ENCODE measurements around the gene TRPM1. TPM values are rescaled to one million over a fixed set of nuclear protein-coding genes. Genes with fewer than 3 reads are reported as not detected.

Gene TRPM1
- total RNA-seq, 6 donors from 2014 or later = not detected

- Histone ChIP-seq H3K36me3 (no peaks in the 10 kb centered on the region), H3K4me3 (no peak overlapping the region), H3K4me1 (peaks cover 6 to 14% (median 8%) of the 10 kb centered on the region in 4 donors), H3K9me3 (no peaks in the 10 kb centered on the region), H3K27me3 (no peaks in the 10 kb centered on the region), H3K27ac (no peak overlapping the region)
- TF ChIP-seq POLR2A (IDR thresholded peaks at IDR 0.05) = no peak
- TF ChIP-seq, protein P1, sequence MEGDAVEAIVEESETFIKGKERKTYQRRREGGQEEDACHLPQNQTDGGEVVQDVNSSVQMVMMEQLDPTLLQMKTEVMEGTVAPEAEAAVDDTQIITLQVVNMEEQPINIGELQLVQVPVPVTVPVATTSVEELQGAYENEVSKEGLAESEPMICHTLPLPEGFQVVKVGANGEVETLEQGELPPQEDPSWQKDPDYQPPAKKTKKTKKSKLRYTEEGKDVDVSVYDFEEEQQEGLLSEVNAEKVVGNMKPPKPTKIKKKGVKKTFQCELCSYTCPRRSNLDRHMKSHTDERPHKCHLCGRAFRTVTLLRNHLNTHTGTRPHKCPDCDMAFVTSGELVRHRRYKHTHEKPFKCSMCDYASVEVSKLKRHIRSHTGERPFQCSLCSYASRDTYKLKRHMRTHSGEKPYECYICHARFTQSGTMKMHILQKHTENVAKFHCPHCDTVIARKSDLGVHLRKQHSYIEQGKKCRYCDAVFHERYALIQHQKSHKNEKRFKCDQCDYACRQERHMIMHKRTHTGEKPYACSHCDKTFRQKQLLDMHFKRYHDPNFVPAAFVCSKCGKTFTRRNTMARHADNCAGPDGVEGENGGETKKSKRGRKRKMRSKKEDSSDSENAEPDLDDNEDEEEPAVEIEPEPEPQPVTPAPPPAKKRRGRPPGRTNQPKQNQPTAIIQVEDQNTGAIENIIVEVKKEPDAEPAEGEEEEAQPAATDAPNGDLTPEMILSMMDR (IDR thresholded peaks at IDR 0.05) = no peak
- TF ChIP-seq EP300 (IDR thresholded peaks at IDR 0.05) = no peak
- TF ChIP-seq POLR2AphosphoS5 (IDR thresholded peaks at IDR 0.05) = no peak
- DNase-seq (no peak), ATAC-seq (ENCODE audit: low FRiP score in 2 of 2) (no peak)
- 86 to 88% methylated on average over 3 of the region's 3 CpGs for WGBS, 2 donors
Observed at GRCh38 chr15:31019986-31020385, 81.5 kb downstream of the TRPM1 start.

DNA sequence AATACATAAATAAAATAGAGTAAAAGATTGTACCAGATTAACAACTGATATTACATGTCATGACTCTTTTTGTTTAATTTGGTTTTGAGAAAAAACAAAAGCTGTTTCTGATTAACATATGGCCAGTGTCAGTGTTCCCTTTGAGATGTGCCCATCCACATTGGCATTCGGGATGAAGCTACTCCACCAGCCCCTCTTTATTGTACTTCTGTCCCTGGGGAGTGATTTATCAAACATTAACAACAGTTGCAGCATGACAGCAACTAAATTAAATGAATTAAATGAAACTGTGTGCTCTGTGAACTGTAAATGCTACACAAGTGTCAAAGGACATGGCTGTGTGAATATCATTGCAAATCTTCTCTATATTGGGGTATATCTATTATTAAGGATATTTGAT is 84.2 kb downstream of the TRPM1 start:
- Histone ChIP-seq H3K27me3 (no peaks in the 10 kb centered on the region), H3K27ac (no peak overlapping the region), H3K4me3 (no peak overlapping the region), H3K9me3 (peaks cover 0 to 9% (median 6%) of the 10 kb centered on the region in 4 donors), H3K4me1 (peaks cover 0 to 4% (median 0%) of the 10 kb centered on the region in 4 donors), H3K36me3 (no peaks in the 10 kb centered on the region)
- WGBS, 2 donors = 82 to 93% methylated on average over 1 of the region's 1 CpG
- no peak for DNase-seq
- ATAC-seq (ENCODE audit: low FRiP score in 2 of 2) = no peak
- no peak for TF ChIP-seq EP300 (IDR thresholded peaks at IDR 0.05)
- no peak for TF ChIP-seq POLR2A (IDR thresholded peaks at IDR 0.05)
- TF ChIP-seq POLR2AphosphoS5 (IDR thresholded peaks at IDR 0.05) = no peak
- TF ChIP-seq, protein P1 (IDR thresholded peaks at IDR 0.05) = no peak

DNA sequence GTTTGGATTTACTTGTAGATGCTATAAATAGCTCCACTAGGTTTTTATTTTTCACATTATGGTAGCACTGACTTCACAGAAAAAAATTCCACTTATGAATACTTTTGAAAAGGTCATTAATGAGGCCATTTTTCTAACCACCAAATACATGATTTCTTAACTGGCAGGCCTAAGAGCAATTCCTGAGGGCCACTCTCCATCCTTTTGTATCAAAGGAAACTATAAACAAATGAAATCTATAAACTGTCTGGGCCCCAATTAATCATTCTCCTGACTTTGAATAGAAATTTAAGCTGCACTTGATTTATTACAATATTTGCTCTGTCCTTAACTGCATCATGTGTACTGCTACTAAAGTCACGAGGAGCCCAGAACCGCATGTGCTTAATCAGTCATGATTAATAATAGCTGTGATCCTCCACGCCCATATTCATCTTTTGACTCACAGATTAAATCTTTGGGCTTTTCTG is 85.0 kb downstream of the TRPM1 start:
- H3K27ac ChIP-seq = no peak overlapping the region
- peaks cover 3 to 13% (median 11%) of the 10 kb centered on the region in 4 donors for H3K9me3 ChIP-seq
- 41 to 43% methylated on average over 3 of the region's 3 CpGs for WGBS, 2 donors
- peaks cover 0 to 4% (median 0%) of the 10 kb centered on the region in 4 donors for H3K4me1 ChIP-seq
- no peak for DNase-seq
- no peaks in the 10 kb centered on the region for H3K36me3 ChIP-seq
- peak in 1 of 2 donors; percentile 74 for ATAC-seq (ENCODE audit: low FRiP score in 2 of 2)
- H3K4me3 ChIP-seq = no peak overlapping the region
- no peaks in the 10 kb centered on the region for H3K27me3 ChIP-seq
- TF ChIP-seq POLR2AphosphoS5 (IDR thresholded peaks at IDR 0.05) = no peak
- TF ChIP-seq POLR2A (IDR thresholded peaks at IDR 0.05) = no peak
- no peak for TF ChIP-seq EP300 (IDR thresholded peaks at IDR 0.05)
- TF ChIP-seq, protein P1 (IDR thresholded peaks at IDR 0.05) = no peak

DNA sequence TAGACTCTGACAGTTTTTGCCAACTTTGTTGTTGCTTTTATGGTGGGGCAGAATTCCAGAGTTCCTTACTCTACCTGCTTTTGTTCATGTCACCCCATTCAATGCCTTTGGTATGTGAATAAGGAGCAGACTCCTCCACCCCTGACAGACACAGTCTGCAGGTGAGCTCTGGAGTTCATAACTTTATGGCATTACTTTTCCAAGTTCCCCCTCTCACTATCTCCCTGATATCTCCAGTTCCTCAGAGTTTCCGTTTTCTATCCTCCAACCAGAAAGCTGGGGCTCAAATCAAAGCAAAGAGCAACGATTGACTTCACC is 87.0 kb downstream of the TRPM1 start:
- Histone ChIP-seq H3K36me3 (no peaks in the 10 kb centered on the region), H3K27me3 (no peaks in the 10 kb centered on the region), H3K4me1 (peaks cover 0 to 4% (median 0%) of the 10 kb centered on the region in 4 donors), H3K4me3 (no peak overlapping the region), H3K27ac (peak overlapping the region in 2 of 4 donors; percentile 18 to 27), H3K9me3 (peaks cover 3 to 13% (median 11%) of the 10 kb centered on the region in 4 donors)
- ATAC-seq (ENCODE audit: low FRiP score in 2 of 2) (no peak), DNase-seq (no peak)
- TF ChIP-seq EP300 (IDR thresholded peaks at IDR 0.05) (no peak), POLR2AphosphoS5 (IDR thresholded peaks at IDR 0.05) (no peak), POLR2A (IDR thresholded peaks at IDR 0.05) (no peak)
- TF ChIP-seq, protein P1 (IDR thresholded peaks at IDR 0.05) = no peak
- 52 to 60% methylated on average over 2 of the region's 2 CpGs for WGBS, 2 donors
